ENCODE results near the gene SPATA31E1. TPM values are rescaled to one million over a fixed set of nuclear protein-coding genes. Genes with fewer than 3 reads are reported as not detected.

The SPATA31E1 gene
- polyA plus RNA-seq, 1 of the 3 experiments (the other 2 are of a cell fraction): not detected

DNA sequence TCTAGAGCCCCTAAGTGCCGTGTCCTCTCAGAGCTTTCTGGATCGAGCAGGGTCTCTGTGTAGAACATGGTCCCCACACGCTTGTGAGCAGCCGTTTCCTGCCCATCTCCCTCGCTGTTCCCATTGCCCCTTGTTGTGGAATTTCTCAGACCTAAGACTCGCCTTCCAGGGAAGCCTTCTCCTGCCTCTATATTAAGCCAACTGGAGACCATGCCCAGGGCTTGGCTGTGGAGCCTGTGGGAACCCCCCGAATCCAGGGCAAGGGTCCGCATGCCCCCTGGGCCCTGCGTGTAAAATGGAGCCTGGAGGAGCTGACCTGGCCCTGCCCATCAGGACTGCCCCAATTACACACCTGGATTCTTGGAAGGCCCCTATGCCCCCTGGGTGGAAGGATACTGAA, 14.5 kb upstream of the SPATA31E1 start (continued):
- TF ChIP-seq, protein P1, sequence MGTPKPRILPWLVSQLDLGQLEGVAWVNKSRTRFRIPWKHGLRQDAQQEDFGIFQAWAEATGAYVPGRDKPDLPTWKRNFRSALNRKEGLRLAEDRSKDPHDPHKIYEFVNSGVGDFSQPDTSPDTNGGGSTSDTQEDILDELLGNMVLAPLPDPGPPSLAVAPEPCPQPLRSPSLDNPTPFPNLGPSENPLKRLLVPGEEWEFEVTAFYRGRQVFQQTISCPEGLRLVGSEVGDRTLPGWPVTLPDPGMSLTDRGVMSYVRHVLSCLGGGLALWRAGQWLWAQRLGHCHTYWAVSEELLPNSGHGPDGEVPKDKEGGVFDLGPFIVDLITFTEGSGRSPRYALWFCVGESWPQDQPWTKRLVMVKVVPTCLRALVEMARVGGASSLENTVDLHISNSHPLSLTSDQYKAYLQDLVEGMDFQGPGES (IDR thresholded peaks at IDR 0.05; ENCODE audit: low read depth, low read length): no peak
- no peak for TF ChIP-seq SIN3A (IDR thresholded peaks at IDR 0.05; ENCODE audit: borderline replicate concordance, low read depth, low read length)
- no peak for TF ChIP-seq TAF1 (IDR thresholded peaks at IDR 0.05; ENCODE audit: borderline replicate concordance, low read depth, low read length)
- no peak for TF ChIP-seq EP300 (IDR thresholded peaks at IDR 0.05; ENCODE audit: borderline replicate concordance in 1 of 2, low read depth in 1 of 2, low read length in 1 of 2)
- TF ChIP-seq MXI1 (IDR thresholded peaks at IDR 0.05; ENCODE audit: low read depth, low read length): no peak

DNA sequence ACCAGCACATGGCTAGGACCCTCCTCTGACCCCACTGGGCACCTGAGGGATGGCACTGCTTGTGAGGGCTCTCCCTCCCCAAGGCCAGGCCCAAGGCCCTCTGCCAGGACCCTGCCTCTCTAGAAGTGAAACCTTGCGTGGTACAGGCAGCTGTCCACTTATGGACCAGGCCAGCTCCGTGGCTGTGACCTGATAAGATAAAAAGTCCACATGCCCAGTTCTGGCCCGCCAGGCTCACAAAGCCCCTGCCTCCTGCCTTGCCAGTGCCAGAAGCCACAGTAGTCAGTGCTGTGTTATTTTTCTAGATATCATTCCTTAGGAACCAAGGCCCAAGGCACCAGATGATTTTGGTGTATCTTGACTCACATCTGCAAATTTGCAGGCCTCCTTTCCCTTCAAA, 14.0 kb upstream of the SPATA31E1 start:
- Histone ChIP-seq H3K4me1 (ENCODE audit: control insufficient read depth in 1 of 2, insufficient read depth in 2 of 2, low read depth in 1 of 2, low read length in 1 of 2) (peaks cover 0 to 17% of the 10 kb centered on the region in 2 experiments; a peak in 1 of 4 replicates), H3K4me3 (ENCODE audit: low read depth in 2 of 2, low read length in 1 of 2) (no peak overlapping the region), H3K9me2 (no peaks in the 10 kb centered on the region), H3K27ac (ENCODE audit: low read depth in 2 of 2, low read length in 1 of 2) (no peak overlapping the region), H3K4me2 (no peak overlapping the region), H3K36me3 (replicated peaks in 1 of 2; ENCODE audit: control insufficient read depth in 1 of 2, insufficient read depth in 2 of 2, low read length in 1 of 2) (no peaks in the 10 kb centered on the region), H3K9ac (no peak overlapping the region), H3K9me3 (no peaks in the 10 kb centered on the region), H4K20me1 (ENCODE audit: insufficient read depth) (no peaks in the 10 kb centered on the region), H3K79me2 (ENCODE audit: insufficient read depth) (no peaks in the 10 kb centered on the region), H3F3A (replicated peaks; ENCODE audit: insufficient read depth) (no peaks in the 10 kb centered on the region), H2AFZ (ENCODE audit: low read depth) (no peak overlapping the region), H3K27me3 (ENCODE audit: insufficient read depth) (no peaks in the 10 kb centered on the region)
- TF ChIP-seq EP300 (IDR thresholded peaks at IDR 0.05; ENCODE audit: borderline replicate concordance in 1 of 2, low read depth in 1 of 2, low read length in 1 of 2) (no peak), GABPA (IDR thresholded peaks at IDR 0.05; ENCODE audit: low read depth) (no peak), YY1 (IDR thresholded peaks at IDR 0.05; ENCODE audit: low read depth) (no peak), FOSL2 (IDR thresholded peaks at IDR 0.05; ENCODE audit: borderline replicate concordance, low read depth) (no peak), FOXM1 (IDR thresholded peaks at IDR 0.05; ENCODE audit: low read depth) (no peak), RFX5 (IDR thresholded peaks at IDR 0.05; ENCODE audit: low read length) (no peak), RXRA (IDR thresholded peaks at IDR 0.05; ENCODE audit: borderline replicate concordance, low read depth) (no peak), FOXJ3 (CRISPR knock-in tag; IDR thresholded peaks at IDR 0.05) (no peak), JUND (IDR thresholded peaks at IDR 0.05) (no peak), RCOR1 (IDR thresholded peaks at IDR 0.05; ENCODE audit: low read length) (no peak), TCF12 (IDR thresholded peaks at IDR 0.05) (no peak), NRF1 (IDR thresholded peaks at IDR 0.05; ENCODE audit: low read depth, low read length) (no peak)
- TF ChIP-seq, protein P1 (IDR thresholded peaks at IDR 0.05; ENCODE audit: low read depth, low read length): no peak
- TF ChIP-seq, protein P2, sequence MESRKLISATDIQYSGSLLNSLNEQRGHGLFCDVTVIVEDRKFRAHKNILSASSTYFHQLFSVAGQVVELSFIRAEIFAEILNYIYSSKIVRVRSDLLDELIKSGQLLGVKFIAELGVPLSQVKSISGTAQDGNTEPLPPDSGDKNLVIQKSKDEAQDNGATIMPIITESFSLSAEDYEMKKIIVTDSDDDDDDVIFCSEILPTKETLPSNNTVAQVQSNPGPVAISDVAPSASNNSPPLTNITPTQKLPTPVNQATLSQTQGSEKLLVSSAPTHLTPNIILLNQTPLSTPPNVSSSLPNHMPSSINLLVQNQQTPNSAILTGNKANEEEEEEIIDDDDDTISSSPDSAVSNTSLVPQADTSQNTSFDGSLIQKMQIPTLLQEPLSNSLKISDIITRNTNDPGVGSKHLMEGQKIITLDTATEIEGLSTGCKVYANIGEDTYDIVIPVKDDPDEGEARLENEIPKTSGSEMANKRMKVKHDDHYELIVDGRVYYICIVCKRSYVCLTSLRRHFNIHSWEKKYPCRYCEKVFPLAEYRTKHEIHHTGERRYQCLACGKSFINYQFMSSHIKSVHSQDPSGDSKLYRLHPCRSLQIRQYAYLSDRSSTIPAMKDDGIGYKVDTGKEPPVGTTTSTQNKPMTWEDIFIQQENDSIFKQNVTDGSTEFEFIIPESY (IDR thresholded peaks at IDR 0.05; ENCODE audit: borderline replicate concordance, low read depth): no peak
- TF ChIP-seq, protein P3, sequence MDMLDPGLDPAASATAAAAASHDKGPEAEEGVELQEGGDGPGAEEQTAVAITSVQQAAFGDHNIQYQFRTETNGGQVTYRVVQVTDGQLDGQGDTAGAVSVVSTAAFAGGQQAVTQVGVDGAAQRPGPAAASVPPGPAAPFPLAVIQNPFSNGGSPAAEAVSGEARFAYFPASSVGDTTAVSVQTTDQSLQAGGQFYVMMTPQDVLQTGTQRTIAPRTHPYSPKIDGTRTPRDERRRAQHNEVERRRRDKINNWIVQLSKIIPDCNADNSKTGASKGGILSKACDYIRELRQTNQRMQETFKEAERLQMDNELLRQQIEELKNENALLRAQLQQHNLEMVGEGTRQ (IDR thresholded peaks at IDR 0.05; ENCODE audit: borderline replicate concordance, low read depth, low read length): no peak
- TF ChIP-seq, protein P4, sequence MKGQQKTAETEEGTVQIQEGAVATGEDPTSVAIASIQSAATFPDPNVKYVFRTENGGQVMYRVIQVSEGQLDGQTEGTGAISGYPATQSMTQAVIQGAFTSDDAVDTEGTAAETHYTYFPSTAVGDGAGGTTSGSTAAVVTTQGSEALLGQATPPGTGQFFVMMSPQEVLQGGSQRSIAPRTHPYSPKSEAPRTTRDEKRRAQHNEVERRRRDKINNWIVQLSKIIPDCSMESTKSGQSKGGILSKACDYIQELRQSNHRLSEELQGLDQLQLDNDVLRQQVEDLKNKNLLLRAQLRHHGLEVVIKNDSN (IDR thresholded peaks at IDR 0.05; ENCODE audit: borderline replicate concordance, low read depth): no peak
- TF ChIP-seq, protein P5, sequence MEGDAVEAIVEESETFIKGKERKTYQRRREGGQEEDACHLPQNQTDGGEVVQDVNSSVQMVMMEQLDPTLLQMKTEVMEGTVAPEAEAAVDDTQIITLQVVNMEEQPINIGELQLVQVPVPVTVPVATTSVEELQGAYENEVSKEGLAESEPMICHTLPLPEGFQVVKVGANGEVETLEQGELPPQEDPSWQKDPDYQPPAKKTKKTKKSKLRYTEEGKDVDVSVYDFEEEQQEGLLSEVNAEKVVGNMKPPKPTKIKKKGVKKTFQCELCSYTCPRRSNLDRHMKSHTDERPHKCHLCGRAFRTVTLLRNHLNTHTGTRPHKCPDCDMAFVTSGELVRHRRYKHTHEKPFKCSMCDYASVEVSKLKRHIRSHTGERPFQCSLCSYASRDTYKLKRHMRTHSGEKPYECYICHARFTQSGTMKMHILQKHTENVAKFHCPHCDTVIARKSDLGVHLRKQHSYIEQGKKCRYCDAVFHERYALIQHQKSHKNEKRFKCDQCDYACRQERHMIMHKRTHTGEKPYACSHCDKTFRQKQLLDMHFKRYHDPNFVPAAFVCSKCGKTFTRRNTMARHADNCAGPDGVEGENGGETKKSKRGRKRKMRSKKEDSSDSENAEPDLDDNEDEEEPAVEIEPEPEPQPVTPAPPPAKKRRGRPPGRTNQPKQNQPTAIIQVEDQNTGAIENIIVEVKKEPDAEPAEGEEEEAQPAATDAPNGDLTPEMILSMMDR (IDR thresholded peaks at IDR 0.05): no peak
- 77% methylated on average over 2 of the region's 3 CpGs for WGBS (ENCODE audit: low lambda C conversion rate)
- POLR2A ChIA-PET: no interaction called here
- DNase-seq: no peak
- CTCF ChIA-PET: no interaction called here
